ENCODE data around the gene DNER. TPM values are rescaled to one million over a fixed set of nuclear protein-coding genes. Genes with fewer than 3 reads are reported as not detected.

Gene DNER
- polyA plus RNA-seq, 1 of the 3 experiments (the other 2 are of a cell fraction), result 1.4 TPM

DNA sequence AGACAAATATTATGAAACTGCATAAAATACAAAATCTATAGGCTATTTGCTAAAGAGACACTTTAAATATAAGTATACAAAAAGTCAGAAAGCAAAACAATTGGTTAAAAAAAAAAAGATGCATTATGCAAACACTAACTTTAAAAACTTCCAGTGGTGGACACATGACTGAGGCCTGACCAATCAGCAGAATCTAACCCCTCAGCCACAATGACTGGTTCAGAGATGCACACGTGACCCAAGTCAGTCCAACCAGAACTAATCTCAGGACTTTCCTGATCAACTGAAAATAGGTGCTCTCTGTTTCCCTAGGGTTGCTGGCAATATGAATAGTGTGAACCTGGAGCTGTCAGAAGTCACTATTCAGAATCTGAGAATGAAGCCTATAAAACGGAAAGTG lies 22.7 kb downstream of the DNER start:
- no peaks in the 10 kb centered on the region for H3K79me2 ChIP-seq (ENCODE audit: insufficient read depth)
- no peak overlapping the region for H3K27ac ChIP-seq (ENCODE audit: low read depth in 2 of 2, low read length in 1 of 2)
- H3K4me2 ChIP-seq, result no peak overlapping the region
- ChIA-PET CTCF (interaction anchor here (1.5 to 2.0 kb wide), 3 partner anchors 10 to 25 kb away, joined by 3 to 5 read pairs (median 4); no protein-coding TSS in a partner anchor), POLR2A (no interaction called here)
- H3K36me3 ChIP-seq (replicated peaks in 1 of 2; ENCODE audit: control insufficient read depth in 1 of 2, insufficient read depth in 2 of 2, low read length in 1 of 2), result no peaks in the 10 kb centered on the region
- no peak overlapping the region for H2AFZ ChIP-seq (ENCODE audit: low read depth)
- no peak for DNase-seq
- H3K27me3 ChIP-seq (ENCODE audit: insufficient read depth), result no peaks in the 10 kb centered on the region
- H4K20me1 ChIP-seq (ENCODE audit: insufficient read depth), result no peaks in the 10 kb centered on the region
- 8% methylated on average over 2 of the region's 2 CpGs for WGBS (ENCODE audit: low lambda C conversion rate)
- no peaks in the 10 kb centered on the region for H3F3A ChIP-seq (replicated peaks; ENCODE audit: insufficient read depth)
- no peak for TF ChIP-seq FOXM1 (IDR thresholded peaks at IDR 0.05; ENCODE audit: low read depth)
- TF ChIP-seq NRF1 (IDR thresholded peaks at IDR 0.05; ENCODE audit: low read depth, low read length), result no peak
- TF ChIP-seq RFX5 (IDR thresholded peaks at IDR 0.05; ENCODE audit: low read length), result no peak
- TF ChIP-seq, protein P1, sequence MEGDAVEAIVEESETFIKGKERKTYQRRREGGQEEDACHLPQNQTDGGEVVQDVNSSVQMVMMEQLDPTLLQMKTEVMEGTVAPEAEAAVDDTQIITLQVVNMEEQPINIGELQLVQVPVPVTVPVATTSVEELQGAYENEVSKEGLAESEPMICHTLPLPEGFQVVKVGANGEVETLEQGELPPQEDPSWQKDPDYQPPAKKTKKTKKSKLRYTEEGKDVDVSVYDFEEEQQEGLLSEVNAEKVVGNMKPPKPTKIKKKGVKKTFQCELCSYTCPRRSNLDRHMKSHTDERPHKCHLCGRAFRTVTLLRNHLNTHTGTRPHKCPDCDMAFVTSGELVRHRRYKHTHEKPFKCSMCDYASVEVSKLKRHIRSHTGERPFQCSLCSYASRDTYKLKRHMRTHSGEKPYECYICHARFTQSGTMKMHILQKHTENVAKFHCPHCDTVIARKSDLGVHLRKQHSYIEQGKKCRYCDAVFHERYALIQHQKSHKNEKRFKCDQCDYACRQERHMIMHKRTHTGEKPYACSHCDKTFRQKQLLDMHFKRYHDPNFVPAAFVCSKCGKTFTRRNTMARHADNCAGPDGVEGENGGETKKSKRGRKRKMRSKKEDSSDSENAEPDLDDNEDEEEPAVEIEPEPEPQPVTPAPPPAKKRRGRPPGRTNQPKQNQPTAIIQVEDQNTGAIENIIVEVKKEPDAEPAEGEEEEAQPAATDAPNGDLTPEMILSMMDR (IDR thresholded peaks at IDR 0.05), result no peak
- no peak for TF ChIP-seq RXRA (IDR thresholded peaks at IDR 0.05; ENCODE audit: borderline replicate concordance, low read depth)
- no peak for TF ChIP-seq EP300 (IDR thresholded peaks at IDR 0.05; ENCODE audit: borderline replicate concordance in 1 of 2, low read depth in 1 of 2, low read length in 1 of 2)
- no peak for TF ChIP-seq POLR2AphosphoS5 (IDR thresholded peaks at IDR 0.05; ENCODE audit: low read depth, low read length)
- no peak for TF ChIP-seq GATA2 (CRISPR knock-in tag; IDR thresholded peaks at IDR 0.05)
- TF ChIP-seq, protein P2, sequence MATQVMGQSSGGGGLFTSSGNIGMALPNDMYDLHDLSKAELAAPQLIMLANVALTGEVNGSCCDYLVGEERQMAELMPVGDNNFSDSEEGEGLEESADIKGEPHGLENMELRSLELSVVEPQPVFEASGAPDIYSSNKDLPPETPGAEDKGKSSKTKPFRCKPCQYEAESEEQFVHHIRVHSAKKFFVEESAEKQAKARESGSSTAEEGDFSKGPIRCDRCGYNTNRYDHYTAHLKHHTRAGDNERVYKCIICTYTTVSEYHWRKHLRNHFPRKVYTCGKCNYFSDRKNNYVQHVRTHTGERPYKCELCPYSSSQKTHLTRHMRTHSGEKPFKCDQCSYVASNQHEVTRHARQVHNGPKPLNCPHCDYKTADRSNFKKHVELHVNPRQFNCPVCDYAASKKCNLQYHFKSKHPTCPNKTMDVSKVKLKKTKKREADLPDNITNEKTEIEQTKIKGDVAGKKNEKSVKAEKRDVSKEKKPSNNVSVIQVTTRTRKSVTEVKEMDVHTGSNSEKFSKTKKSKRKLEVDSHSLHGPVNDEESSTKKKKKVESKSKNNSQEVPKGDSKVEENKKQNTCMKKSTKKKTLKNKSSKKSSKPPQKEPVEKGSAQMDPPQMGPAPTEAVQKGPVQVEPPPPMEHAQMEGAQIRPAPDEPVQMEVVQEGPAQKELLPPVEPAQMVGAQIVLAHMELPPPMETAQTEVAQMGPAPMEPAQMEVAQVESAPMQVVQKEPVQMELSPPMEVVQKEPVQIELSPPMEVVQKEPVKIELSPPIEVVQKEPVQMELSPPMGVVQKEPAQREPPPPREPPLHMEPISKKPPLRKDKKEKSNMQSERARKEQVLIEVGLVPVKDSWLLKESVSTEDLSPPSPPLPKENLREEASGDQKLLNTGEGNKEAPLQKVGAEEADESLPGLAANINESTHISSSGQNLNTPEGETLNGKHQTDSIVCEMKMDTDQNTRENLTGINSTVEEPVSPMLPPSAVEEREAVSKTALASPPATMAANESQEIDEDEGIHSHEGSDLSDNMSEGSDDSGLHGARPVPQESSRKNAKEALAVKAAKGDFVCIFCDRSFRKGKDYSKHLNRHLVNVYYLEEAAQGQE (IDR thresholded peaks at IDR 0.05; ENCODE audit: low read depth, low read length), result no peak
- TF ChIP-seq, protein P3, sequence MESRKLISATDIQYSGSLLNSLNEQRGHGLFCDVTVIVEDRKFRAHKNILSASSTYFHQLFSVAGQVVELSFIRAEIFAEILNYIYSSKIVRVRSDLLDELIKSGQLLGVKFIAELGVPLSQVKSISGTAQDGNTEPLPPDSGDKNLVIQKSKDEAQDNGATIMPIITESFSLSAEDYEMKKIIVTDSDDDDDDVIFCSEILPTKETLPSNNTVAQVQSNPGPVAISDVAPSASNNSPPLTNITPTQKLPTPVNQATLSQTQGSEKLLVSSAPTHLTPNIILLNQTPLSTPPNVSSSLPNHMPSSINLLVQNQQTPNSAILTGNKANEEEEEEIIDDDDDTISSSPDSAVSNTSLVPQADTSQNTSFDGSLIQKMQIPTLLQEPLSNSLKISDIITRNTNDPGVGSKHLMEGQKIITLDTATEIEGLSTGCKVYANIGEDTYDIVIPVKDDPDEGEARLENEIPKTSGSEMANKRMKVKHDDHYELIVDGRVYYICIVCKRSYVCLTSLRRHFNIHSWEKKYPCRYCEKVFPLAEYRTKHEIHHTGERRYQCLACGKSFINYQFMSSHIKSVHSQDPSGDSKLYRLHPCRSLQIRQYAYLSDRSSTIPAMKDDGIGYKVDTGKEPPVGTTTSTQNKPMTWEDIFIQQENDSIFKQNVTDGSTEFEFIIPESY (IDR thresholded peaks at IDR 0.05; ENCODE audit: borderline replicate concordance, low read depth), result no peak
- TF ChIP-seq NFIC (IDR thresholded peaks at IDR 0.05; ENCODE audit: borderline replicate concordance), result no peak
- no peak for TF ChIP-seq SMC3 (IDR thresholded peaks at IDR 0.05; ENCODE audit: low read depth, low read length)
- no peak overlapping the region for H3K4me3 ChIP-seq (ENCODE audit: low read depth in 2 of 2, low read length in 1 of 2)
- H3K9ac ChIP-seq, result no peak overlapping the region
- no peaks in the 10 kb centered on the region for H3K9me3 ChIP-seq
- H3K4me1 ChIP-seq (ENCODE audit: control insufficient read depth in 1 of 2, insufficient read depth in 2 of 2, low read depth in 1 of 2, low read length in 1 of 2), result peaks cover 0 to 2% of the 10 kb centered on the region in 2 experiments; a peak in 1 of 4 replicates
- H3K9me2 ChIP-seq, result no peaks in the 10 kb centered on the region
